A549 (cell line): ENCODE results near the gene PID1. TPM values are rescaled to one million over a fixed set of nuclear protein-coding genes. Genes with fewer than 3 reads are reported as not detected.

Experiments used
- ATAC-seq, 2 experiments: fragments of 200-7000 bp in 1 of 2; fragments of >200 bp in 1 of 2; cut with Nextera tagmentation in 1 of 2; cut with Tn5 transposase in 1 of 2; 3 replicates each; pipeline versions ENCODE4 v1.8.0 to v1.9.1; 2018 to 2020; ENCODE audit warnings: mild to moderate bottlenecking in 1 of 2, moderate library complexity in 1 of 2
- CTCF ChIA-PET: fragments of 300-600 bp; sonication (Branson Sonifier 250); formaldehyde crosslinking; extraction: SDS; loops from one replicate; lab custom pipeline; 2021; ENCODE audit warnings: antibody characterized with exemption, inconsistent platforms; lab: Yijun Ruan, JAX
- POLR2A ChIA-PET: fragments of 350-600 bp; formaldehyde crosslinking; extraction: SDS; loops from one replicate; lab custom pipeline; 2021; ENCODE audit warnings: antibody characterized with exemption, inconsistent platforms; lab: Yijun Ruan, JAX
- DNase-seq, 2 experiments: peaks; one replicate each; pipeline versions ENCODE4 v3.0.0 to v3.0.0-alpha.2; 2011 to 2016; ENCODE audit warnings: low read depth in 1 of 2, low spot score in 1 of 2
- FAIRE-seq: peaks from 2 replicates; lab custom pipeline; 2011; peaks lifted over from hg19 to GRCh38; lab: Jason Lieb, UNC
- H3K27ac ChIP-seq, 2 experiments: fragments of >200 bp; sonication (Bioruptor Twin); formaldehyde crosslinking; 3 replicates each; pipeline ENCODE4 v1.5.1; 2016 to 2017
- H3K4me1 ChIP-seq: fragments of >200 bp; sonication (Bioruptor Twin); formaldehyde crosslinking; 3 replicates; pipeline ENCODE4 v1.6.1; 2016
- H3K4me2 ChIP-seq: fragments of >200 bp; sonication (Bioruptor Twin); formaldehyde crosslinking; 3 replicates; pipeline ENCODE4 v1.6.1; 2016
- H3K4me3 ChIP-seq: fragments of >200 bp; sonication (Bioruptor Twin); formaldehyde crosslinking; 3 replicates; pipeline ENCODE4 v1.5.1; 2016
- H3K9me3 ChIP-seq: fragments of >200 bp; sonication (Bioruptor Twin); formaldehyde crosslinking; 3 replicates; pipeline ENCODE4 v1.6.1; 2016
- CBX2 ChIP-seq: fragments of 200-600 bp; sonication (generic); IDR thresholded peaks from 2 replicates; pipeline ENCODE4 v1.6.1; 2016; ENCODE audit warnings: low read depth, mild to moderate bottlenecking, borderline replicate concordance
- CHD2 ChIP-seq: fragments of 150-350 bp; IDR thresholded peaks from 2 replicates; pipeline ENCODE4 v1.6.1; 2014; ENCODE audit warnings: low read length; ENCODE audit not compliant: partially characterized antibody
- EP300 ChIP-seq, 2 experiments: fragments of >200 bp; sonication (Bioruptor Twin); formaldehyde crosslinking; IDR thresholded peaks; 2 replicates in 1 of 2; 3 replicates in 1 of 2; pipeline ENCODE4 v1.6.1; 2016 to 2017
- ESRRA ChIP-seq: fragments of 150-350 bp; IDR thresholded peaks from 2 replicates; pipeline ENCODE4 v1.6.1; 2014; ENCODE audit warnings: mild to moderate bottlenecking, low read length, borderline replicate concordance
- FOSL2 ChIP-seq, 2 experiments: fragments of 450-650 bp in 1 of 2; fragments of >200 bp in 1 of 2; sonication (Bioruptor Twin) in 1 of 2; formaldehyde crosslinking; IDR thresholded peaks; 2 replicates each; pipeline versions ENCODE4 v1.5.0 to v1.6.1; 2016 to 2020; ENCODE audit warnings: mild to moderate bottlenecking in 1 of 2, moderate library complexity in 1 of 2
- HEYL ChIP-seq: fragments of 250-450 bp; sonication (Bioruptor Pico); IDR thresholded peaks from 2 replicates; pipeline ENCODE4 v1.8.0; 2021; ENCODE audit warnings: mild to moderate bottlenecking, moderate library complexity
- HOXA7 ChIP-seq: fragments of 250-450 bp; sonication (Bioruptor Pico); IDR thresholded peaks from 2 replicates; pipeline ENCODE4 v1.5.0; 2020; ENCODE audit warnings: mild to moderate bottlenecking, moderate library complexity
- HOXB13 ChIP-seq: fragments of 250-450 bp; sonication (Bioruptor Pico); IDR thresholded peaks from 2 replicates; pipeline ENCODE4 v1.5.0; 2020; ENCODE audit warnings: low read depth, mild to moderate bottlenecking, moderate library complexity
- JUN ChIP-seq, 2 experiments: fragments of >200 bp; sonication (Bioruptor Twin); formaldehyde crosslinking; IDR thresholded peaks; 2 replicates in 1 of 2; 3 replicates in 1 of 2; pipeline ENCODE4 v1.6.1; 2016 to 2017
- KDM1A ChIP-seq: fragments of 200-600 bp; sonication (generic); IDR thresholded peaks from 2 replicates; pipeline ENCODE4 v1.6.1; 2016; ENCODE audit warnings: low read depth, mild to moderate bottlenecking
- KDM5A ChIP-seq: fragments of 200-600 bp; sonication (generic); IDR thresholded peaks from 2 replicates; pipeline ENCODE4 v1.6.1; 2016; ENCODE audit warnings: antibody characterized with exemption, mild to moderate bottlenecking
- MAZ ChIP-seq: fragments of 150-350 bp; IDR thresholded peaks from 2 replicates; pipeline ENCODE4 v1.6.1; 2014; ENCODE audit warnings: antibody characterized with exemption, low read depth, low read length, borderline replicate concordance
- RFX5 ChIP-seq: fragments of 450-650 bp; IDR thresholded peaks from 2 replicates; pipeline ENCODE4 v1.7.1; 2014; ENCODE audit warnings: antibody characterized with exemption, mild to moderate bottlenecking, moderate library complexity
- RNF2 ChIP-seq: fragments of 200-600 bp; sonication (generic); IDR thresholded peaks from 2 replicates; pipeline ENCODE4 v1.6.1; 2016; ENCODE audit warnings: low read depth, mild to moderate bottlenecking, antibody characterized with exemption, moderate library complexity, borderline replicate concordance
- SMC3 ChIP-seq: fragments of >200 bp; sonication (Bioruptor Twin); formaldehyde crosslinking; IDR thresholded peaks from 3 replicates; pipeline ENCODE4 v1.6.1; 2018; ENCODE audit warnings: inconsistent platforms
- SREBF2 ChIP-seq: fragments of 450-650 bp; IDR thresholded peaks from 2 replicates; pipeline ENCODE4 v1.6.1; 2014; ENCODE audit warnings: mild to moderate bottlenecking, moderate library complexity
- TP53 ChIP-seq: fragments of 250-450 bp; sonication (Bioruptor Pico); IDR thresholded peaks from 2 replicates; pipeline ENCODE4 v1.5.0; 2021; ENCODE audit warnings: mild to moderate bottlenecking, moderate library complexity
- ZC3H11A ChIP-seq: fragments of 450-650 bp; IDR thresholded peaks from 2 replicates; pipeline ENCODE4 v1.6.1; 2014; ENCODE audit warnings: antibody characterized with exemption, mild to moderate bottlenecking
- WGBS: methylation state at CpG from one replicate; pipeline ENCODE4 v1.1.6; 2017; ENCODE audit errors: missing lambda C conversion rate; 5-methylcytosine and 5-hydroxymethylcytosine counted together
- polyA plus RNA-seq, 4 experiments: library from polyadenylated mRNA; depleted of rRNA in 3 of 4; stranded (reverse); fragments of >200 nt; fragmentation: RNase III in 1 of 4; extraction: RNeasy Plus Mini Kit Qiagen cat#74134 plus additional on column Dnase treatment in 1 of 4; gene quantifications; 2 replicates in 3 of 4; 3 replicates in 1 of 4; pipeline ENCODE4 v1.2.3, GENCODE V29; 2011 to 2017
- TF ChIP-seq, protein P1 (sequence below): fragments of 200-600 bp; sonication (generic); IDR thresholded peaks from 2 replicates; pipeline ENCODE4 v1.6.1; 2016; ENCODE audit warnings: antibody characterized with exemption, mild to moderate bottlenecking, moderate library complexity
- TF ChIP-seq, protein P2 (sequence below): fragments of 250-450 bp; sonication (Bioruptor Pico); IDR thresholded peaks from 2 replicates; pipeline ENCODE4 v1.5.0; 2021; ENCODE audit warnings: mild to moderate bottlenecking, moderate library complexity, borderline replicate concordance
- TF ChIP-seq, protein P3 (sequence below): fragments of 450-650 bp; IDR thresholded peaks from 2 replicates; pipeline ENCODE4 v1.6.1; 2014; ENCODE audit warnings: antibody characterized with exemption
- TF ChIP-seq, protein P4 (sequence below): IDR thresholded peaks from 2 replicates; pipeline ENCODE4 v1.6.1; 2012
- TF ChIP-seq, protein P5 (sequence below): fragments of 250-450 bp; sonication (Bioruptor Pico); IDR thresholded peaks from 2 replicates; pipeline ENCODE4 v1.5.0; 2020; ENCODE audit warnings: low read depth, mild to moderate bottlenecking, moderate library complexity
- TF ChIP-seq, protein P6 (sequence below): fragments of 150-350 bp; IDR thresholded peaks from 2 replicates; pipeline ENCODE4 v1.6.1; 2014; ENCODE audit warnings: low read depth, mild to moderate bottlenecking, low read length

The PID1 gene
- polyA plus RNA-seq, 2 of the 4 experiments (the other 2 are of a cell fraction), result 0.75 to 2.7 TPM

DNA sequence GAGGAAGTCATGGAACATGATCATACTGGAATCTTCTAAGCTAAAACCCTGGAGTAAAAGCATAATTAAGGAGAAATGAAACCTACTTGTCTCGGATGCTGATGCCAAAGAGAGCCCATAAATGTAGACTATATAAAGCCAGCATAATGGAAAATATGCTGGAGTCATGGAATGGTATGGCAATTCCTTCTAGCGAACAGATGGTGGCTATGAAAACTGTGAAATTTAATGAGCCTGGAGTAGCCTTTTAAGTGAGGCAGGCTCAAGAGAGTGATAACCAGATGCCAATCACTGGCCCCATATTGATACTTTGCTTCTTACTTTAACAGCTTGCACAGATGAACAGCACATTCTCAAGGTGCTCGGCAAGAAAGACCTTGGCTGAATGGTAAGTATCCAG, 206.3 kb downstream of the PID1 start:
- DNase-seq, result no peak
- ChIA-PET POLR2A (no interaction called here), CTCF (no interaction called here)
- no peak for FAIRE-seq
- TF ChIP-seq ESRRA (no peak), MAZ (no peak), KDM1A (no peak), ZC3H11A (no peak), KDM5A (no peak), CBX2 (no peak), CHD2 (no peak), FOSL2 (IDR thresholded peaks at IDR 0.05) (no peak), FOSL2 (CRISPR knock-in tag; IDR thresholded peaks at IDR 0.05) (no peak), HOXB13 (CRISPR knock-in tag) (no peak), HOXA7 (CRISPR knock-in tag) (no peak), RNF2 (no peak), SREBF2 (no peak), TP53 (CRISPR knock-in tag) (no peak), RFX5 (no peak)
- TF ChIP-seq, protein P1, sequence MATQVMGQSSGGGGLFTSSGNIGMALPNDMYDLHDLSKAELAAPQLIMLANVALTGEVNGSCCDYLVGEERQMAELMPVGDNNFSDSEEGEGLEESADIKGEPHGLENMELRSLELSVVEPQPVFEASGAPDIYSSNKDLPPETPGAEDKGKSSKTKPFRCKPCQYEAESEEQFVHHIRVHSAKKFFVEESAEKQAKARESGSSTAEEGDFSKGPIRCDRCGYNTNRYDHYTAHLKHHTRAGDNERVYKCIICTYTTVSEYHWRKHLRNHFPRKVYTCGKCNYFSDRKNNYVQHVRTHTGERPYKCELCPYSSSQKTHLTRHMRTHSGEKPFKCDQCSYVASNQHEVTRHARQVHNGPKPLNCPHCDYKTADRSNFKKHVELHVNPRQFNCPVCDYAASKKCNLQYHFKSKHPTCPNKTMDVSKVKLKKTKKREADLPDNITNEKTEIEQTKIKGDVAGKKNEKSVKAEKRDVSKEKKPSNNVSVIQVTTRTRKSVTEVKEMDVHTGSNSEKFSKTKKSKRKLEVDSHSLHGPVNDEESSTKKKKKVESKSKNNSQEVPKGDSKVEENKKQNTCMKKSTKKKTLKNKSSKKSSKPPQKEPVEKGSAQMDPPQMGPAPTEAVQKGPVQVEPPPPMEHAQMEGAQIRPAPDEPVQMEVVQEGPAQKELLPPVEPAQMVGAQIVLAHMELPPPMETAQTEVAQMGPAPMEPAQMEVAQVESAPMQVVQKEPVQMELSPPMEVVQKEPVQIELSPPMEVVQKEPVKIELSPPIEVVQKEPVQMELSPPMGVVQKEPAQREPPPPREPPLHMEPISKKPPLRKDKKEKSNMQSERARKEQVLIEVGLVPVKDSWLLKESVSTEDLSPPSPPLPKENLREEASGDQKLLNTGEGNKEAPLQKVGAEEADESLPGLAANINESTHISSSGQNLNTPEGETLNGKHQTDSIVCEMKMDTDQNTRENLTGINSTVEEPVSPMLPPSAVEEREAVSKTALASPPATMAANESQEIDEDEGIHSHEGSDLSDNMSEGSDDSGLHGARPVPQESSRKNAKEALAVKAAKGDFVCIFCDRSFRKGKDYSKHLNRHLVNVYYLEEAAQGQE, result no peak
- TF ChIP-seq, protein P2, sequence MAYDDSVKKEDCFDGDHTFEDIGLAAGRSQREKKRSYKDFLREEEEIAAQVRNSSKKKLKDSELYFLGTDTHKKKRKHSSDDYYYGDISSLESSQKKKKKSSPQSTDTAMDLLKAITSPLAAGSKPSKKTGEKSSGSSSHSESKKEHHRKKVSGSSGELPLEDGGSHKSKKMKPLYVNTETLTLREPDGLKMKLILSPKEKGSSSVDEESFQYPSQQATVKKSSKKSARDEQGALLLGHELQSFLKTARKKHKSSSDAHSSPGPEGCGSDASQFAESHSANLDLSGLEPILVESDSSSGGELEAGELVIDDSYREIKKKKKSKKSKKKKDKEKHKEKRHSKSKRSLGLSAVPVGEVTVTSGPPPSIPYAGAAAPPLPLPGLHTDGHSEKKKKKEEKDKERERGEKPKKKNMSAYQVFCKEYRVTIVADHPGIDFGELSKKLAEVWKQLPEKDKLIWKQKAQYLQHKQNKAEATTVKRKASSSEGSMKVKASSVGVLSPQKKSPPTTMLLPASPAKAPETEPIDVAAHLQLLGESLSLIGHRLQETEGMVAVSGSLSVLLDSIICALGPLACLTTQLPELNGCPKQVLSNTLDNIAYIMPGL (CRISPR knock-in tag), result no peak
- TF ChIP-seq, protein P3, sequence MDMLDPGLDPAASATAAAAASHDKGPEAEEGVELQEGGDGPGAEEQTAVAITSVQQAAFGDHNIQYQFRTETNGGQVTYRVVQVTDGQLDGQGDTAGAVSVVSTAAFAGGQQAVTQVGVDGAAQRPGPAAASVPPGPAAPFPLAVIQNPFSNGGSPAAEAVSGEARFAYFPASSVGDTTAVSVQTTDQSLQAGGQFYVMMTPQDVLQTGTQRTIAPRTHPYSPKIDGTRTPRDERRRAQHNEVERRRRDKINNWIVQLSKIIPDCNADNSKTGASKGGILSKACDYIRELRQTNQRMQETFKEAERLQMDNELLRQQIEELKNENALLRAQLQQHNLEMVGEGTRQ, result no peak
- TF ChIP-seq, protein P4, sequence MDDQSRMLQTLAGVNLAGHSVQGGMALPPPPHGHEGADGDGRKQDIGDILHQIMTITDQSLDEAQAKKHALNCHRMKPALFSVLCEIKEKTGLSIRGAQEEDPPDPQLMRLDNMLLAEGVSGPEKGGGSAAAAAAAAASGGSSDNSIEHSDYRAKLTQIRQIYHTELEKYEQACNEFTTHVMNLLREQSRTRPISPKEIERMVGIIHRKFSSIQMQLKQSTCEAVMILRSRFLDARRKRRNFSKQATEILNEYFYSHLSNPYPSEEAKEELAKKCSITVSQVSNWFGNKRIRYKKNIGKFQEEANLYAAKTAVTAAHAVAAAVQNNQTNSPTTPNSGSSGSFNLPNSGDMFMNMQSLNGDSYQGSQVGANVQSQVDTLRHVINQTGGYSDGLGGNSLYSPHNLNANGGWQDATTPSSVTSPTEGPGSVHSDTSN, result no peak
- TF ChIP-seq, protein P5, sequence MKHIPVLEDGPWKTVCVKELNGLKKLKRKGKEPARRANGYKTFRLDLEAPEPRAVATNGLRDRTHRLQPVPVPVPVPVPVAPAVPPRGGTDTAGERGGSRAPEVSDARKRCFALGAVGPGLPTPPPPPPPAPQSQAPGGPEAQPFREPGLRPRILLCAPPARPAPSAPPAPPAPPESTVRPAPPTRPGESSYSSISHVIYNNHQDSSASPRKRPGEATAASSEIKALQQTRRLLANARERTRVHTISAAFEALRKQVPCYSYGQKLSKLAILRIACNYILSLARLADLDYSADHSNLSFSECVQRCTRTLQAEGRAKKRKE (CRISPR knock-in tag), result no peak
- TF ChIP-seq, all 56 proteins: peak for 0
- Histone ChIP-seq H3K4me3 (no peak overlapping the region), H3K27ac (no peak overlapping the region), H3K9me3 (no peaks in the 10 kb centered on the region), H3K4me1 (no peaks in the 10 kb centered on the region), H3K4me2 (no peak overlapping the region)
- ATAC-seq, result no peak
- WGBS, result 6% methylated on average over 3 of the region's 3 CpGs

DNA sequence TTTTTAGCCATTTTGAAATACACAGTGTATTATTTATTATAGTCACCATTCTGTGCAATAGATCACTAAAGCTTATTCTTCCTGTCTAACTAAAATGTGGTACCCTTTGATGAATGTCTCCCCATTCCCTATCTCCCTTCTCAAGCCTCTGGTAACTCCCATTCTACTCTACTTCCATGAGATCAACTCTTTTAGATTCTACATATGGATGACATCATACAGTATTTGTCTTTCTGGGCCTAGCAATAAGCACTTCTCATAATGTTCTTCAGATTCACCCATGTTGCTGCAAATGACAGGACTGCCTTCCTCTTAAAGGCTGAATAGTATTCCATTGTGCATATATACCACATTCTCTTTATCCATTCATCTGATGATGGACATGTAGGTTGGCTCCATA, 210.9 kb downstream of the PID1 start:
- FAIRE-seq, result no peak
- ChIA-PET CTCF (no interaction called here), POLR2A (no interaction called here)
- Histone ChIP-seq H3K27ac (no peak overlapping the region), H3K4me3 (no peak overlapping the region), H3K9me3 (no peaks in the 10 kb centered on the region), H3K4me2 (no peak overlapping the region), H3K4me1 (no peaks in the 10 kb centered on the region)
- no peak for DNase-seq
- no peak for ATAC-seq
- TF ChIP-seq SREBF2 (no peak), HEYL (CRISPR knock-in tag) (no peak), EP300 (IDR thresholded peaks at IDR 0.05) (no peak), JUN (IDR thresholded peaks at IDR 0.05) (no peak), SMC3 (no peak)
- TF ChIP-seq, protein P1, result no peak
- TF ChIP-seq, protein P6, sequence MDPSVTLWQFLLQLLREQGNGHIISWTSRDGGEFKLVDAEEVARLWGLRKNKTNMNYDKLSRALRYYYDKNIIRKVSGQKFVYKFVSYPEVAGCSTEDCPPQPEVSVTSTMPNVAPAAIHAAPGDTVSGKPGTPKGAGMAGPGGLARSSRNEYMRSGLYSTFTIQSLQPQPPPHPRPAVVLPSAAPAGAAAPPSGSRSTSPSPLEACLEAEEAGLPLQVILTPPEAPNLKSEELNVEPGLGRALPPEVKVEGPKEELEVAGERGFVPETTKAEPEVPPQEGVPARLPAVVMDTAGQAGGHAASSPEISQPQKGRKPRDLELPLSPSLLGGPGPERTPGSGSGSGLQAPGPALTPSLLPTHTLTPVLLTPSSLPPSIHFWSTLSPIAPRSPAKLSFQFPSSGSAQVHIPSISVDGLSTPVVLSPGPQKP, result no peak
